ENCODE measurements around the gene ZBTB45. TPM values are rescaled to one million over a fixed set of nuclear protein-coding genes. Genes with fewer than 3 reads are reported as not detected.
"Not testable (repeated sequence)": the region's sequence is repeated elsewhere in the genome, so short reads cannot be mapped to it uniquely, and the experiment has no call there.

Gene ZBTB45
- total RNA-seq, 1 donor: 4.7 TPM

- no peak overlapping the region for H3K4me3 ChIP-seq (ENCODE audit: low read depth, low read length)
- DNase-seq (ENCODE audit: low read depth): no peak
- TF ChIP-seq CTCF (IDR thresholded peaks at IDR 0.05; ENCODE audit: insufficient read depth, low read depth, low read length): no peak
These were observed 6.4 kb downstream of the ZBTB45 start for GRCh38 chr19:58513213-58513693.

GRCh38 chr19:58511353-58512208, 8.0 kb downstream of the ZBTB45 start, which contains the start of gene SLC27A5:
Gene SLC27A5 (minus strand): TSS chr19:58511992. CDS start chr19:58511955, 37 bp downstream.
- TF ChIP-seq CTCF (IDR thresholded peaks at IDR 0.05; ENCODE audit: insufficient read depth, low read depth, low read length): no peak
- H3K4me3 ChIP-seq (ENCODE audit: low read depth, low read length): no peak within 1 kb of the TSS
- DNase-seq (ENCODE audit: low read depth): no peak

- no peak for DNase-seq (ENCODE audit: low read depth)
- no peak overlapping the region for H3K4me3 ChIP-seq (ENCODE audit: low read depth, low read length)
- TF ChIP-seq CTCF (IDR thresholded peaks at IDR 0.05; ENCODE audit: insufficient read depth, low read depth, low read length): no peak
These were observed 9.3 kb downstream of the ZBTB45 start for GRCh38 chr19:58510084-58510862.

GRCh38 chr19:58509731-58510083, 9.9 kb downstream of the ZBTB45 start:
- no peak overlapping the region for H3K4me3 ChIP-seq (ENCODE audit: low read depth, low read length)
- no peak for DNase-seq (ENCODE audit: low read depth)
- no peak for TF ChIP-seq CTCF (IDR thresholded peaks at IDR 0.05; ENCODE audit: insufficient read depth, low read depth, low read length)

- DNase-seq (ENCODE audit: low read depth): not testable (repeated sequence)
These were observed 11.9 kb downstream of the ZBTB45 start for GRCh38 chr19:58507602-58508223.

GRCh38 chr19:58500242-58500641, 19.4 kb downstream of the ZBTB45 start:
- H3K4me3 ChIP-seq (ENCODE audit: low read depth, low read length): peak overlapping the region; percentile 74
- no peak for TF ChIP-seq CTCF (IDR thresholded peaks at IDR 0.05; ENCODE audit: insufficient read depth, low read depth, low read length)
- DNase-seq (ENCODE audit: low read depth): no peak

More at GRCh38 chr19:58507602-58508223, 11.9 kb downstream of the ZBTB45 start:
- not testable (repeated sequence) for H3K4me3 ChIP-seq (ENCODE audit: low read depth, low read length)
